GM12878 (cell line): Measurements from ENCODE around the gene LAIR1. TPM values are rescaled to one million over a fixed set of nuclear protein-coding genes. Genes with fewer than 3 reads are reported as not detected.
"Not testable (repeated sequence)": the region's sequence is repeated elsewhere in the genome, so short reads cannot be mapped to it uniquely, and the experiment has no call there.

Source experiments
- ATAC-seq: fragments of 200-7000 bp; cut with Tn5 transposase; 3 replicates; pipeline ENCODE4 v1.9.1; 2020; ENCODE audit warnings: mild to moderate bottlenecking, moderate library complexity
- BruUV-seq: library from RNA; stranded (reverse); fragments of 400-500 nt; replicated peaks from 2 replicates; lab custom pipeline; 2021; lab: Mats Ljungman, UMichigan
- CTCF ChIA-PET: fragments of 300-600 bp; sonication (Branson Sonifier 250); formaldehyde crosslinking; extraction: SDS; loops from one replicate; lab custom pipeline; 2021; ENCODE audit warnings: inconsistent platforms; lab: Yijun Ruan, JAX
- POLR2A ChIA-PET: fragments of 350-600 bp; formaldehyde crosslinking; extraction: SDS; loops from one replicate; lab custom pipeline; 2021; ENCODE audit warnings: inconsistent platforms; lab: Charles Lee
- RAD21 ChIA-PET: fragments of 300-600 bp; sonication (Branson Sonifier 250); formaldehyde crosslinking; loops from one replicate; lab custom pipeline; 2023; ENCODE audit warnings: antibody characterized with exemption; ENCODE audit not compliant: unreplicated experiment; lab: Charles Lee
- SMC1A ChIA-PET: fragments of 300-600 bp; sonication (Branson Sonifier 250); formaldehyde crosslinking; loops from one replicate; lab custom pipeline; 2023; ENCODE audit not compliant: unreplicated experiment, uncharacterized antibody; lab: Charles Lee
- DNase-seq: peaks from one replicate; pipeline ENCODE4 v3.0.0-alpha.2; 2011; ENCODE audit warnings: low read depth, low spot score
- FAIRE-seq: peaks from 3 replicates; lab custom pipeline; 2011; peaks lifted over from hg19 to GRCh38; lab: Jason Lieb, UNC
- H2AFZ ChIP-seq: 2 replicates; pipeline ENCODE4 v1.6.0; 2011; ENCODE audit warnings: low read depth, low read length, control low read depth; ENCODE audit not compliant: control insufficient read depth
- H3K27ac ChIP-seq: 2 replicates; pipeline ENCODE4 v1.5.1; 2011; ENCODE audit warnings: control low read depth; ENCODE audit not compliant: control insufficient read depth, insufficient read depth
- H3K27me3 ChIP-seq, 2 experiments: replicated peaks in 1 of 2; 2 replicates each; pipeline versions ENCODE4 v1.6.0 to v1.6.1; 2011; ENCODE audit warnings: low read length in 1 of 2; ENCODE audit not compliant: control insufficient read depth in 2 of 2, insufficient read depth in 2 of 2
- H3K36me3 ChIP-seq, 2 experiments: 2 replicates each; pipeline ENCODE4 v1.5.1; 2011; ENCODE audit warnings: low read length in 1 of 2; ENCODE audit not compliant: control insufficient read depth in 2 of 2, insufficient read depth in 2 of 2
- H3K4me1 ChIP-seq: 2 replicates; pipeline ENCODE4 v1.6.1; 2011; ENCODE audit warnings: mild to moderate bottlenecking, low read length, moderate library complexity, mixed read lengths; ENCODE audit not compliant: control insufficient read depth, insufficient read depth
- H3K4me2 ChIP-seq: 2 replicates; pipeline ENCODE4 v1.6.0; 2011; ENCODE audit warnings: control low read depth; ENCODE audit not compliant: control insufficient read depth, insufficient read depth
- H3K4me3 ChIP-seq: fragments of 200-600 bp; sonication (generic); 2 replicates; pipeline ENCODE4 v1.5.1; 2016
- H3K79me2 ChIP-seq: 2 replicates; pipeline ENCODE4 v1.6.0; 2011; ENCODE audit warnings: low read length; ENCODE audit not compliant: control insufficient read depth, insufficient read depth
- H3K9ac ChIP-seq: 2 replicates; pipeline ENCODE4 v1.8.0; 2011; ENCODE audit warnings: low read length, control low read depth, mixed read lengths; ENCODE audit not compliant: control insufficient read depth, insufficient read depth
- H3K9me3 ChIP-seq: replicated peaks from 3 replicates; pipeline ENCODE4 v1.5.1; 2011; ENCODE audit warnings: mild to moderate bottlenecking, low read length; ENCODE audit not compliant: control insufficient read depth, insufficient read depth
- H4K20me1 ChIP-seq: 2 replicates; pipeline ENCODE4 v1.6.0; 2011; ENCODE audit not compliant: control insufficient read depth, insufficient read depth
- EGR1 ChIP-seq, 2 experiments: IDR thresholded peaks; 1 replicate in 1 of 2; 2 replicates in 1 of 2; pipeline ENCODE4 v1.6.1; 2011 to 2012; ENCODE audit warnings: low read depth in 2 of 2, low read length in 2 of 2, borderline replicate concordance in 1 of 2, mild to moderate bottlenecking in 1 of 2, moderate library complexity in 1 of 2
- ELK1 ChIP-seq: IDR thresholded peaks from 2 replicates; pipeline ENCODE4 v1.6.1; 2012; ENCODE audit warnings: low read depth, low read length, improper control_type of control experiment
- MLLT1 ChIP-seq: fragments of 450-650 bp; IDR thresholded peaks from 2 replicates; pipeline ENCODE4 v1.6.1; 2016; ENCODE audit warnings: mild to moderate bottlenecking
- NR2C1 ChIP-seq: fragments of 450-650 bp; IDR thresholded peaks from 2 replicates; pipeline ENCODE4 v1.6.1; 2017; ENCODE audit warnings: antibody characterized with exemption, mild to moderate bottlenecking, moderate library complexity
- ZBED1 ChIP-seq: IDR thresholded peaks from 2 replicates; pipeline ENCODE4 v1.6.1; 2016; ENCODE audit warnings: borderline replicate concordance
- ZNF274 ChIP-seq: IDR thresholded peaks from one replicate; pipeline ENCODE4 v1.8.0; 2011; ENCODE audit not compliant: insufficient read length, insufficient read depth
- WGBS: methylation state at CpG from one replicate; pipeline ENCODE4 v1.1.6; 2016; ENCODE audit warnings: low lambda C conversion rate; ENCODE audit not compliant: insufficient replicate concordance, insufficient coverage; ENCODE audit errors: missing lambda C conversion rate; 5-methylcytosine and 5-hydroxymethylcytosine counted together
- in situ Hi-C: fragments of 300-500 bp; cut with MboI; formaldehyde crosslinking; loops from 9 replicates; pipeline ENCODE4 v1.14.3; 2018; ENCODE audit warnings: mixed read lengths
- intact Hi-C: fragments of 100-400 bp; cut with micrococcal nuclease; formaldehyde crosslinking; loops from one replicate; pipeline ENCODE4 v1.14.2; 2022; ENCODE audit not compliant: unreplicated experiment
- polyA plus RNA-seq, 11 experiments: library from polyadenylated mRNA; depleted of rRNA in 4 of 11; unstranded in 6 of 11; stranded (reverse) in 5 of 11; fragments of >200 nt; fragmentation: Nextera tagmentation in 4 of 11; fragmentation: Illumina TruSeq in 1 of 11; extraction: Ambion mirVana in 4 of 11; extraction: Trizol in 1 of 11; gene quantifications; 1 replicate in 1 of 11; 2 replicates in 10 of 11; pipeline versions ENCODE4 v1.2.1 to v1.2.3, GENCODE V29; 2011 to 2016; ENCODE audit warnings: inconsistent platforms in 2 of 11, missing spikeins in 2 of 11, low read depth in 1 of 11
- total RNA-seq, 4 experiments: library from RNA; depleted of rRNA in 3 of 4; stranded (reverse); fragments of >200 nt in 3 of 4; fragmentation: Illumina TruSeq in 1 of 4; extraction: Trizol in 1 of 4; gene quantifications; 2 replicates each; pipeline versions ENCODE4 v1.2.1 to v1.2.3, GENCODE V29; 2013 to 2021

Gene LAIR1
- total and polyA plus RNA-seq, 10 of the 15 experiments (the other 5 are each of a cell fraction or from before 2014, with no cell fraction given), result 8.6 to 58.2 (median 35.3) TPM

DNA sequence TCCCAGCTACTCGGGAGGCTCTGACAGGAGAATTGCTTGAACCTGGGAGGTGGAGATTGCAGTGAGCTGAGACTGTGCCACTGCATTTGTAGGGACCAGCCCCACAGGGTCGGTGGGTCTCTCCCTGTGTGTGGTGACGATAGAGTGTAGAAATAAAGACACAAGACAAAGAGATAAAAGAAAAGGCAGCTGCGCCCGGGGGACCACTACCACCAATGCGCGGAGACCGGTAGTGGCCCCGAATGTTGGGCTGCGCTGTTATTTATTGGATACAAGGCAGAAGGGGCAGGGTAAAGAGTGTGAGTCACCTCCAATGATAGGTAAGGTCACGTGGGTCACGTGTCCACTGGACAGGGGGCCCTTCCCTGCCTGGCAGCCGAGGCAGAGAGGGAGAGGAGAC, 42.4 kb downstream of the LAIR1 start:
- H3K4me2 ChIP-seq, BruUV-seq, FAIRE-seq, H3K79me2 ChIP-seq, H4K20me1 ChIP-seq, H2AFZ ChIP-seq, H3K4me1 ChIP-seq, DNase-seq, H3K27ac ChIP-seq, H3K9ac ChIP-seq, RAD21 ChIA-PET, ATAC-seq, in situ Hi-C loops, H3K27me3 ChIP-seq, H3K36me3 ChIP-seq, H3K9me3 ChIP-seq, POLR2A ChIA-PET, intact Hi-C loops, H3K4me3 ChIP-seq: not testable (repeated sequence)
- WGBS, result 49% methylated on average over 12 of the region's 13 CpGs
- SMC1A ChIA-PET, result interaction anchor here (0.8 to 1.6 kb wide), 4 partner anchors 56 to 151 kb away, joined by 3 to 5 read pairs (median 4); no protein-coding TSS in a partner anchor
- CTCF ChIA-PET, result interaction anchor here (1.5 to 9.9 kb wide), 3 partner anchors 18 to 69 kb away, joined by 4 to 171 read pairs (median 40); no protein-coding TSS in a partner anchor

DNA sequence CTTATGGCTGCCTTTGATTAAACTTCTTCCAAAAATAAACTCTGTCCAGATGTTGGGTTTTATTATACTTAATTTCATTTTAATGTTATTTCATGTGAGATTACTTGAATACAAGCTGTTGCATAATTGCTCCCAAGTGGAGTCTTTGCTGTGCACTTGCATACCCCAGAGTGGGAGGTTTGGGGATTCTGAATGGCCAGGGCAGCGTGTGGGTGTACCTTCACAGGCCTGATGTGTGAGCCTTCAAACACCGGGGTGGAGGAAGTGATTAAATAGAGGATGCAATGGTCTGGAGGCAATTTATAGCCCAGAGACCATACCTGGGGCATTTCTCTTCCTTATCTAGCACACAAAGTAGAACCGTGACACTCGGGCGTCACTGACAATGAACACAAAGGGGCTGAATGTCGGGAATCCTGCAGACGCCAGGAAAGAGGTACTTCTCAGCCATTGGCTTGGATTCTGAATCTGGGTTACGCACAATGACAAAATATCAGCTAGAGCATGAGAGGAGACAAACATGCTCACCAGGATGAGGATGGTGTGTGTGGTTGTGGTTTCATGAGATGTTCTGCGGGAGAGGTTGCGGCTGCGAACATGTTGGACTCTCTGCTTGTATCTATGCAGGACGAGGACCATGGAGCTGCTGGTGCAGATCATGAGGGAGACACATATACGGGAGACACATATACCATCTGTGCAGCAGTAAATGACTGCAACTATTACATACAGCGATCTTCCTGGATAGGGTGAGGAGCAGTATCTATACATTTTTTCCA, 44.6 kb downstream of the LAIR1 start:
- Histone ChIP-seq H3K27ac (no peak overlapping the region), H2AFZ (no peak overlapping the region), H3K79me2 (no peaks in the 10 kb centered on the region), H4K20me1 (no peaks in the 10 kb centered on the region), H3K36me3 (no peaks in the 10 kb centered on the region), H3K27me3 (no peaks in the 10 kb centered on the region), H3K4me2 (no peak overlapping the region), H3K9me3 (no peaks in the 10 kb centered on the region), H3K4me3 (no peak overlapping the region), H3K9ac (no peak overlapping the region), H3K4me1 (no peaks in the 10 kb centered on the region)
- intact Hi-C loops, result no loop called here
- no TSS peak for BruUV-seq
- CTCF ChIA-PET, result interaction anchor here (0.9 to 9.9 kb wide), 3 partner anchors 34 to 71 kb away, joined by 5 to 171 read pairs (median 40); no protein-coding TSS in a partner anchor
- RAD21 ChIA-PET, result interaction anchor here (0.9 kb wide), 1 partner anchor 68 kb away, joined by 3 read pairs; no protein-coding TSS in a partner anchor
- no peak for TF ChIP-seq NR2C1
- no peak for TF ChIP-seq ZNF274
- no peak for TF ChIP-seq ELK1
- TF ChIP-seq ZBED1, result no peak
- no peak for TF ChIP-seq MLLT1
- TF ChIP-seq EGR1 (IDR thresholded peaks at IDR 0.05; ENCODE audit: borderline replicate concordance in 1 of 2, low read depth in 2 of 2, low read length in 2 of 2), result no peak
- DNase-seq (no peak), FAIRE-seq (no peak), ATAC-seq (peak; percentile 29; the same call in 1 of the 3 replicates)
- SMC1A ChIA-PET, result interaction anchor here (1.7 kb wide), 1 partner anchor 70 kb away, joined by 4 read pairs; no protein-coding TSS in a partner anchor
- in situ Hi-C loops, result no loop called here
- 42% methylated on average over 14 of the region's 14 CpGs for WGBS
- POLR2A ChIA-PET, result no interaction called here
